Occipital lobe (tissue), 2 donors: ENCODE data around the gene PCNX3. TPM values are rescaled to one million over a fixed set of nuclear protein-coding genes. Genes with fewer than 3 reads are reported as not detected.

Experiments used
- DNase-seq: peaks from one replicate; lab custom pipeline; 2025; lab: John Stamatoyannopoulos, UW
- total RNA-seq: library from RNA; depleted of rRNA; stranded (reverse); fragments of >200 nt; gene quantifications from one replicate; pipeline ENCODE4 v1.2.3, GENCODE V29; 2014

Gene PCNX3
- total RNA-seq, 1 donor from 2014 or later = 7.0 TPM

DNA sequence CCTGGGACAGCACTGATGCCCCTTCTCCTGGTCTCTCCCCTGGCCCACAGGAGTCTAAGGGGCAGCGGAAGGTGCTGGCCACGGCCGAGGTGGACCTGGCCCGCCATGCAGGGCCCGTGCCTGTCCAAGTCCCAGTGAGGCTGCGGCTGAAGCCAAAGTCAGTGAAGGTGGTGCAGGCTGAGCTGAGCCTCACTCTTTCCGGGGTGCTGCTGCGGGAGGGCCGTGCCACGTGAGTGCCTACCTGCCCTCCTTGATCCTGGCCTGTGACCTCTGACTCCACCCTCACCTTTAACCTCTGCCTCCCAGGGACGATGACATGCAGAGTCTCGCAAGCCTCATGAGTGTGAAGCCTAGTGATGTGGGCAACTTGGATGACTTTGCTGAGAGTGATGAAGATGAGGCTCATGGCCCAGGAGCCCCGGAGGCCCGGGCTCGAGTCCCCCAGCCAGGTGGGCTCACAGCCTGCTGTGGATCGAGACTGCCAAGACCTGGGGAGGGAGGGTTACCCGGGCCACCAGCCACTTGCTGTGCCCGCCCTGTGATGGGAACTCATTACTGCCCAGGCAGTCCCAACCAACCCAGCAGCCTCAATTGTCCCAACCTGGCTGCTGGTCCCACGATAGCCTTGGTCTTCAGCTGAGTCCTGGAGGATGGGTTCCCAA lies 35.4 kb upstream of the PCNX3 start:
- DNase-seq = no peak

DNA sequence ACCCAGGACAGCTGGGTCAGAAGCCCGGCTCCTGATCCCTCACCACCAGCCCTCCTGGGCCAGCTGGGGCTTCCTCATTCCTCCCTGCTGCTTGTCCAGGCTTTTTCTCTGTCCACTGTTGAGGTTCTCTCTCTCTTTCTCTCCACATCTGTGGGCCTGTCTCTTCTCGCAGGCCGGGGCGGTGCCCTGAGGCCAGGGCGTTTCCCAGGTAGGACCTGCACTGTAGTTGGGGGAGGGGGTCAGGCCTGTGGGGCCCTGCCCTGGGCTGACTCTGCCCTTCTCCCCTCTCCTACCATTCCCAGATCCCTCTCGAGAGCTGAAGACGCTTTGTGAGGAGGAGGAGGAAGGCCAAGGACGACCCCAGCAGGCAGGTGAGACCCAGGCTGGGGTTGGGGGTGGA lies 34.8 kb upstream of the PCNX3 start:
- no peak for DNase-seq

- no peak for DNase-seq
Measured at GRCh38 chr11:65581928-65582327, 33.6 kb upstream of the PCNX3 start.

GRCh38 chr11:65583589-65583988 lies 32.0 kb upstream of the PCNX3 start:
- no peak for DNase-seq

- no peak for DNase-seq
Measured at GRCh38 chr11:65584106-65584505, 31.5 kb upstream of the PCNX3 start.

GRCh38 chr11:65584723-65585171 lies 30.8 kb upstream of the PCNX3 start:
- peak; percentile 37 for DNase-seq

DNA sequence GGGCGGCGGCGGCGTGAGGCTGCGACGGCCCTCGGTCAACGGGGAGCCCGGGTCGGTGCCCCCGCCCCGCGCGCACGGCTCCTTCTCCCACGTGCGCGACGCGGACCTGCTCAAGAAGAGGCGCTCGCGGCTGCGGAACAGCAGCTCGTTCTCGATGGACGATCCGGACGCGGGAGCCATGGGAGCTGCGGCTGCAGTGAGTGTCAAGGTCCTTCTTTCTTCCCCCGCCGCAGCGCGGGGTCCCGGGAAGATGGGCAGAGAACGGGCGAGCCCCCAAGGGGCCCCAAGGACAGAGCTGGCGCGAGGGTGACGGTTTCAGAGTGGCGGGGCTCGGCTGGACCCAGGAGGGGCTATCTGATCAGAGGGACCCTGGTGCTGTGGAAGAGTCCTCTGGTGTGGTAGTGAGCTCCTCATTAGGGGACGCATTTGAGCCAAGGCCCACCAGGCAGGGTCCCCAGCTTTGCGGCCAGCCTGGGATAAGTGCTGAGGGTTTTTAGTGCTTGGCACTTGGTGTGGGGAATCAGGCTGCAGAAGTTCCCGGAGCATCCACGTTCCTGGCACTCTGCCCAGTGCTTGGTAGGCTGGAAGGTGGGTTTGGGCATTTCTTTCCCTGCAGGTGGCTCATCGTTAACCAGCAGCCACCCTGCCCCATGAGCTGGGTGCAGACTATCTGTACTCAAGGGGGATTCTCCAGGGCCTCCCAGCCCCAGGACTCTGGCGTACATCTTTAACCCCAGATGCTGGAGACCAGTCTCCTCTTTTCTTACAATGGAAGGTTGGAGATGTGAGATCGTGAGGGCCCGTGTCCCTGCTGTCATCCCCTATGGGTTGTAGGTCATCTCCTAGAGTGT lies 30.0 kb upstream of the PCNX3 start:
- DNase-seq = no peak

DNA sequence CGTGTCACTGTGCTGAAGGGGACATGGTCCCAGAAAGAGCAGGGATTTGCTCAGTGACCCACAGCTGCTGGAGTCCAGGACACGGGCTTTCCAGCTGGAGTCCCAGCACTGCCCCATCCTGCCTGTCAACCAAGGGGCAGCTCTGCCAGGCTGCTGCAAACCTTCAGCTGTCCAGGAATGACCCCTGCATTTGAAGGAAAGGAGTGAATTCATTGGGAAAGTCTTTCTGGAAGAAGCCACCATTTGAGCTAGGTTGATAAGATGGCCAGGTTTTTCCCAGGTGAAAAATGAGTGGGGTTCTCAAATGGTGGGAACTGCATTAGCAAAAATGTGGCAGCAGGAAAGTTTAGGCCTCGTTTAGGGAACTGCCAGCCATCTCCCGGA lies 29.3 kb upstream of the PCNX3 start:
- no peak for DNase-seq

GRCh38 chr11:65586676-65587075 lies 28.9 kb upstream of the PCNX3 start:
- DNase-seq = no peak

DNA sequence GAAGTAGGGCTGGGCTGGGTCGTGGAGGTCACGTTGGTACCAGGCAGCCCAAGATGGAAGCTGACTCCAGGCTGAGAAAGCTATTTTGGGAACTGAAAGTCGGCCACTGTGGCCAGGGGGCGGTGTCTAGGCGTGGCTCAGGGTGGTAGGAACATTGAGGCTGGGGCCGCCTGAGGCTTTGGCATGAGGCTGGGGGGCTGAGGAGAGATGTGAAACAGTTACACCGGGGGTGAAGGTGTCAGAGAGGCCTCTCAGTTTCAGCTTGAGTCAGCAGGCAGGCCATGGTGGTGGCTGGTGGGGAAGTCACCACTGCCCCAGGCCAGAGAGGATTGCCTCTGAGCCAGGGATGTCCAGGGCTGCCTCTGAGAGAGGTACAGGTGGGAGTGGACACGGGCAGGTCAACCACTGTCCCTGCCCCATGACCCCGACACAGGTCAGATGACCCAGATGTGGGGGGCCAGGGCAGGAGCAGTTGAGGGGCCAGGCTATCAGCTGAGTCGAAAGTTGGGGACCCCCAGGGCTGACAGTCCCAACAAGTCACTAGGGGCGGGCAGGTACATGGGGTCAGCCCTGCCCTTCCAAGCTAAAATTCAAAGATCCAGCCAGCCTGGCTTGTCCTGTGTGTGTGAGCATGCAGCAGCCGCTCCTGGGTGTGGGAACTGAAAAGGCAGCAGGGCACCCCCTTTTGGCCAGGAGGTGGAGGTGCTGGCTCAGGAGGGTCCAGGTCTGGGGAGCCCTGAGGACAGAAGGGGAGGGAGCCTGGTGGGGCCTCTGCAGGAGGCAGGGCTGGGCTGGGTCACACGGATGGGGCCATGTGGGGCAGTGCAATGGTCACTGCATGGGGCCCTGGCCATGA lies 27.1 kb upstream of the PCNX3 start:
- DNase-seq = no peak

DNA sequence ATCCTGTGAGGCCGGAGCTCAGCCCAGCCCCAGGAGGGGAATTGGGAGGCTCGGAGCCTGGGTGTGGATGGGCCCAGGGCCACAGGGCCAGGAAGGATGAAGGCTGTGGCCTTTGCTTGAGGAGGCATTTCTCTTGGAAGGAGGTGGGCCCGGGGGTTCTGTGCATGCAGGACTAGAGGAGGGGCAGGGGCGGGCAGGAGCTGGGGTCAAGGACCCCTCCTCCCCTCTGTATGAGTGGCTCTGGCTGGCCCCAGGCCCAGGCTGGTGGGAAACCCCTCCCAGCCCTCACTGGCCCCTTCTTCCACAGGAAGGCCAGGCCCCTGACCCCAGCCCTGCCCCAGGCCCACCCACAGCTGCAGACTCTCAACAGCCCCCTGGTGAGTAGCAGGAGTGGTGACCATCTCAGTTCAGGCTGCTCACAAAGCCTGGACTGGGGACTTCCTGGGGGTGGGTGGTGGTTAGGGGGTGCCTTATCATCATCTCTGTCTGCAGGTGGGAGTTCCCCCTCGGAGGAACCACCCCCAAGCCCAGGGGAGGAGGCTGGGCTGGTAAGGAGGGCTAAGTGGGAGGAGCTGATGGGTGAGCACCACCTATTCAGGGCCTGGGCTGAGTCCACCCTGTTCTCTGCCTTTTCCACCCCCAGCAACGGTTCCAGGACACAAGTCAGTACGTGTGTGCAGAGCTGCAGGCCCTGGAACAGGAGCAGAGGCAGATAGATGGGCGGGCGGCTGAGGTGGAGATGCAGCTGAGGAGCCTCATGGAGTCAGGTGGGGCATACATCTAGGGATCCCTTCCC lies 25.9 kb upstream of the PCNX3 start:
- no peak for DNase-seq

DNA sequence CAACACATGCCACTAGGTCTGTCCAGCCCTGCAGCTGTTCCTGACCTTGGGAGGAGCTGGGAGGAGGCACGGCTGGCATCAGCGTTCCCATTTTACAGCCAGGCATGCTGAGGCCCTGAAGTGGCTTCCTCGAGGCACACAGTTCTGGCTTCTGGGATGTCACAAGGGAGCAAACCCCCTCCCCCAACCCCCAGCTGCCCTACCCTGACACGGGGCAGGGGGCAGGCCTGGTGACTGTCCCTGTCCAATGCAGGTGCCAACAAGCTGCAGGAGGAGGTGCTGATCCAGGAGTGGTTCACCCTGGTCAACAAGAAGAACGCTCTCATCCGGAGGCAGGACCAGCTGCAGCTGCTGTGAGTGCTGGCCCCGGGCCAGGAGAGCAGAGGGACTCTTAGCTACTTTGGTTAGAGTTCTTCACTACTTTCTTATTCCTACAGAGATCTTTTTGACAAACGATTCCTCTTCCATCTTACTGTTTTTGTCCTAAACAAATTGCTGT lies 25.3 kb upstream of the PCNX3 start:
- DNase-seq = no peak

- DNase-seq = no peak
Measured at GRCh38 chr11:65591939-65592857, 23.4 kb upstream of the PCNX3 start.

DNA sequence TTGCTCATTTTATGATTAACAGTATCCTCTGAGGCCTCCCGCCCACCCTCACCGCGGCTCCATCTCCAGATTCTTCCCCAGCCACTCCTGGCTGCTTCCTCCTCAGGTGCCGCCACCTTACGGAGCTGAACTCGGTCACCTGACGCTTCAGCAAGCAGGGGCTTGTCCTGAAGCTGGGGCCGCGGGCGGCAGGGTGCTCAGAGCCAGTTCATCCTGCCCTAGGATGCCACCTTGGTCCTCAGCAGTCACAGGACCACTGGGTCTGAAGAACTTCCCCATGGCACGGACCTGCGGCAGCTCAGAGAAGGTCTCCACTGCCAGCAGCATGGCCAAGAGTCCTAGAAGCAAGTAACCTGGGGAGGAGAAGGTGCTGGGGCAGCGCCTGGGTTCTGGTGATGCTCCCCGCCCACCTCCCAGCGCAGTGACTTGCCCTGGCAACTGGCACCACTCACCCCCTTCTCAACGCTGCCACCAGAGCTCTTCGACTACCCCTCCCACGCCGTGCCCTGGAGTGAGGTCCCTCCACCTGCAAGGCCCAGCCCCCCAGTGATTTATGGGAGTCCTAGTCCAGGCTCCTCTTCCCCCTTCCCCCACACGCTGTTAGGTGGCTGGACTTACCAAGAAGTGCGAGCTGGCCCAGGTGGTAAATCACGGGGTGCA lies 22.6 kb upstream of the PCNX3 start:
- DNase-seq = no peak

DNA sequence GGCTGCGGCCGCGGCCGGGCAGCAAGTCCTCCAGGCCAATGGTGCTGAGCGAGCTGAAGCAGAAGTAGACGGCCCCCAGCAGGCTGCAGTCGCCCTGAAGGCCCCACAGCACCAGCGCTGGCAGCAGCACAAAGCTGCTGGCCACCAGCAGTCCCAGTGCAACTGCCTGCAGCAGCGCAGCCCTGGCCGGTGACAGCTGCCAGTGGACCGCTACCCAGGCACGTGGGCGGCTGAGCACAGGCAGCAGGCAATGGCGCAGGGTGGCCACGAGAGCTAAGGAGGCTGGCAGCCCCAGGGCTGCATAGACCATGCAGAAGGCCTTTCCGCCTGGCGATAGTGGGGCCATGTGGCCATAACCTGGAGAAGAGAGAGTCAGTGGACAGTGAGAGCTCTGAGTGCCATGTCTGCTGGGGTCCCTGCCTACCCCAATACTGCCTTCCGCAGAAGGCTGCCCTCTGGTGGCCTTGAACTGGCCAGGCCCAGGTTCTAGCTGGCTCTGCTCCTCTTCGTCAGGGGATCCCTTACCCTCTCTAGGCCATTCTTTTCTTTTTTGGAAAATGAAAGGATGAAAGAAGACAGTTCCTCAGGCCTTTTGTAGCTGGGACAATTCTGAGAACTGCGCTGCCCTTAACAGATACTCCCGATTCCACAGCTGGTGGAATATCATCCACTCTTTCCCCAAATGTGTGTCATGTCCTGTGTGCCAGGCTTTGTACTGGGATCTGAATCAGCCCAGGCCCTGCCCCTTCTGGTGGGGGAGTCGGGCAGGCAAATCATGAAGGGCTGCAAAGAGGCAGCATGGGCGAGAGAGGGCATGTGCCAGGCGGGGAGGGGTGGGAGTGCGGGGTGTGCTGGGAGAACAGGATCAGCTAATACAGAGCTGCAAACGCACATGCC lies 21.8 kb upstream of the PCNX3 start:
- peak; percentile 63 for DNase-seq

DNA sequence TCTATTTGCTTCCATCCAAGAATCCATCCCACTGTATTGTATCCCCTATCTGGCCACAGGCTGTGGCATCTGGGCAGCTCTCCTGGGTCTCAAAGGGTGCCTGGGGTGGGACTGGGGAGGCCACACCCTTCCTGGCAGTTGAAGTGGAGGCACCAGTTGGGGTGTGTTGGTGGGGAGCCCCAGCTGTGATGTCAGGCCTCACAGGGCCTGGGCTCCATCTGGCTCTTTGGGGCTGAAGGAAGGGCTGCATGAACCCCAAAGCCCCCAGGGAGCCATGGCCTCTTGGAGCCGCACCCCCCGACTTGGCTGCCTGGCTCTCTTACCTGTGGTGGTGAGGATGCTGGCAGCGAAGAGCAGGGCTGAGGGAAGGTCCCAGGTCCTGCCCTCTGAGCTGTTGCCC lies 20.4 kb upstream of the PCNX3 start:
- no peak for DNase-seq

DNA sequence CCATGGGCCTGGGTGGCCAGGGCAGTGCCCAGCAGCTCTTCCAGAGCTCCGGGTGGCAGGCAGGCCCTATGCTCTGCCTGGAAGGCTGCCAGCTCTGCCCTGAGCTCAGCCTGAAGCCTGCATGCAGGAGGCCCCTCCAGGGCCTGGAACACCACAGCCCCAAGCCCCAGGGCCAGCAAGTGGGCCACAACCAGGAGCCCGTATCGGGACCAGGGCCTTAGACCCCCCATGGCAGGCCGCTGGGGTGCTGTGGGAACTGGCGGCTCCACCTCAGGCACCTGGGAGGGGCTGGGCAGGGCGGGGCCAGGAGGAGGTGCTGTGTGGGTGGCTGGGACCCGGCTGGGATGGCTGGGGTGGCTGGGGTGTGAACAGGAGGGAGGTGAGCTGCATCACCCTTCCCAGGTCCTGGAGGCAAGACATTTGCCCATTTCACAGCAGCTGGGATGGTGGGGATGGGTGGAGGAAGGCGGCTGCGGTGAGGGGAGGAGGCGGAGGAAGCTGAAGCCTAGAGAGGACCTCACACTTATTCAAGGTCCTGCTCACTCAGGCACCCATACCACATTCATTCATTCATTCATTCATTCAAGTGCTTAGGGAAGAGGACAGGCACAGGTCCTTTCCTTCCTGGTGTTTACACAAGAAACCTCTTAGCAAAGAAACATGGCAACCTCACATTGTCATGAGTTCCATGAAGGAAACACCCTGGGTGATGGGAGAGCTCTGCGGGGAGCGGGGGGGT lies 19.9 kb upstream of the PCNX3 start, which contains the start of gene KCNK7:
Gene KCNK7 (minus strand): TSS at position 258 of the 739 bp plus-strand sequence. CDS start 28 bp downstream, at position 230.
- DNase-seq = no peak
